AG09319 (cell line): ENCODE measurements around the gene SLC44A1.

Experiments
- DNase-seq: peaks from one replicate; pipeline ENCODE4 v3.0.0-alpha.2; 2010; ENCODE audit warnings: low read depth; ENCODE audit errors: extremely low read depth
- CTCF ChIP-seq: IDR thresholded peaks from 2 replicates; pipeline ENCODE4 v1.5.1; 2011; ENCODE audit warnings: low read depth, mild to moderate bottlenecking, inconsistent platforms, low read length, moderate library complexity

Gene SLC44A1

GRCh38 chr9:105445203-105445881, 200.9 kb downstream of the SLC44A1 start:
- no peak for DNase-seq
- TF ChIP-seq CTCF = no peak

GRCh38 chr9:105447386-105447813, 202.9 kb downstream of the SLC44A1 start:
- TF ChIP-seq CTCF = no peak
- no peak for DNase-seq

- DNase-seq = peak; percentile 80
- peak; percentile 13 for TF ChIP-seq CTCF
Measured at GRCh38 chr9:105447814-105448812, 203.7 kb downstream of the SLC44A1 start, which contains the start of gene FSD1L. TSS of gene FSD1L (plus strand) at chr9:105448034. CDS start at chr9:105448221, 187 bp downstream.

GRCh38 chr9:105449081-105449480, 204.6 kb downstream of the SLC44A1 start:
- no peak for TF ChIP-seq CTCF
- no peak for DNase-seq

GRCh38 chr9:105452185-105452584, 207.7 kb downstream of the SLC44A1 start:
- TF ChIP-seq CTCF = no peak
- no peak for DNase-seq

GRCh38 chr9:105455836-105456475, 211.5 kb downstream of the SLC44A1 start:
- TF ChIP-seq CTCF = no peak
- DNase-seq = no peak
